DOHH2 (cell line): ENCODE results near the gene TMEM203.

Experiments
- H3F3A ChIP-seq: fragments of 200-600 bp; sonication (generic), shearing (Covaris generic); 2 replicates; pipeline ENCODE4 v1.6.0; 2016; ENCODE audit warnings: antibody characterized with exemption, mild to moderate bottlenecking; ENCODE audit not compliant: control insufficient read depth, insufficient read depth
- H3K27ac ChIP-seq: fragments of 200-600 bp; sonication (generic); 2 replicates; pipeline ENCODE4 v1.5.1; 2014; ENCODE audit warnings: low read depth, mild to moderate bottlenecking, low read length, moderate library complexity
- H3K27me3 ChIP-seq: fragments of 200-600 bp; sonication (generic); 2 replicates; pipeline ENCODE4 v1.6.1; 2014; ENCODE audit warnings: mild to moderate bottlenecking, low read length, mixed read lengths; ENCODE audit not compliant: control insufficient read depth
- H3K36me3 ChIP-seq: fragments of 200-600 bp; sonication (generic); 2 replicates; pipeline ENCODE4 v1.6.1; 2014; ENCODE audit warnings: mild to moderate bottlenecking, low read length, moderate library complexity, mixed read lengths; ENCODE audit not compliant: control insufficient read depth
- H3K4me1 ChIP-seq: fragments of 200-600 bp; sonication (generic); 2 replicates; pipeline ENCODE4 v1.6.1; 2014; ENCODE audit warnings: mild to moderate bottlenecking, low read length, mixed read lengths; ENCODE audit not compliant: control insufficient read depth
- H3K4me2 ChIP-seq: fragments of 200-600 bp; sonication (generic); 2 replicates; pipeline ENCODE4 v1.6.0; 2014; ENCODE audit warnings: mild to moderate bottlenecking, low read length, moderate library complexity
- H3K4me3 ChIP-seq: fragments of 200-600 bp; sonication (generic); 2 replicates; pipeline ENCODE4 v1.5.1; 2014; ENCODE audit warnings: mild to moderate bottlenecking, low read length, mixed read lengths
- H3K79me2 ChIP-seq: fragments of 200-600 bp; sonication (generic); 2 replicates; pipeline ENCODE4 v1.6.1; 2014; ENCODE audit warnings: mild to moderate bottlenecking, low read length, mixed read lengths; ENCODE audit not compliant: control insufficient read depth
- H3K9me2 ChIP-seq: fragments of 200-600 bp; sonication (generic); replicated peaks from 2 replicates; pipeline ENCODE4 v1.6.1; 2014; ENCODE audit warnings: mild to moderate bottlenecking, low read length, mixed read lengths; ENCODE audit not compliant: control insufficient read depth
- H3K9me3 ChIP-seq: fragments of 200-600 bp; sonication (generic); 2 replicates; pipeline ENCODE4 v1.6.1; 2014; ENCODE audit warnings: antibody characterized with exemption, low read length, mixed read lengths; ENCODE audit not compliant: control insufficient read depth, insufficient read depth
- H4K20me1 ChIP-seq: fragments of 200-600 bp; sonication (generic); 2 replicates; pipeline ENCODE4 v1.6.0; 2014; ENCODE audit warnings: low read depth, mild to moderate bottlenecking, antibody characterized with exemption, low read length, moderate library complexity; ENCODE audit not compliant: control insufficient read depth, insufficient read depth
- EZH2phosphoT487 ChIP-seq: fragments of 200-600 bp; sonication (generic); IDR thresholded peaks from 2 replicates; pipeline ENCODE4 v1.6.1; 2017; ENCODE audit warnings: borderline replicate concordance, mild to moderate bottlenecking, antibody characterized with exemption, low read length, moderate library complexity, mixed read lengths
- TF ChIP-seq, protein P1 (sequence below): fragments of 200-600 bp; sonication (generic); IDR thresholded peaks from one replicate; pipeline ENCODE4 v1.5.1; 2014; ENCODE audit warnings: antibody characterized with exemption, mild to moderate bottlenecking, low read depth, low read length; ENCODE audit not compliant: poor library complexity, severe bottlenecking

TMEM203 gene

DNA sequence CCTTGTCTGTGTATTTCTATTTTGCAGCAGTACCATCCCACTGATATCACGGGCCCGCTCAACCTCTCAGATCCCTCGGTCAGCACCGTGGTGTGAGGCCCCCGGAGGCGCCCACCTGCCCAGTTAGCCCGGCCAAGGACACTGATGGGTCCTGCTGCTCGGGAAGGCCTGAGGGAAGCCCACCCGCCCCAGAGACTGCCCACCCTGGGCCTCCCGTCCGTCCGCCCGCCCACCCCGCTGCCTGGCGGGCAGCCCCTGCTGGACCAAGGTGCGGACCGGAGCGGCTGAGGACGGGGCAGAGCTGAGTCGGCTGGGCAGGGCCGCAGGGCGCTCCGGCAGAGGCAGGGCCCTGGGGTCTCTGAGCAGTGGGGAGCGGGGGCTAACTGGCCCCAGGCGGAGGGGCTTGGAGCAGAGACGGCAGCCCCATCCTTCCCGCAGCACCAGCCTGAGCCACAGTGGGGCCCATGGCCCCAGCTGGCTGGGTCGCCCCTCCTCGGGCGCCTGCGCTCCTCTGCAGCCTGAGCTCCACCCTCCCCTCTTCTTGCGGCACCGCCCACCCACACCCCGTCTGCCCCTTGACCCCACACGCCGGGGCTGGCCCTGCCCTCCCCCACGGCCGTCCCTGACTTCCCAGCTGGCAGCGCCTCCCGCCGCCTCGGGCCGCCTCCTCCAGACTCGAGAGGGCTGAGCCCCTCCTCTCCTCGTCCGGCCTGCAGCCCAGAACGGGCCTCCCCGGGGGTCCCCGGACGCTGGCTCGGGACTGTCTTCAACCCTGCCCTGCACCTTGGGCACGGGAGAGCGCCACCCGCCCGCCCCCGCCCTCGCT, 37.5 kb downstream of the TMEM203 start:
- Histone ChIP-seq H4K20me1 (no peaks in the 10 kb centered on the region), H3K79me2 (no peaks in the 10 kb centered on the region), H3K4me3 (no peak overlapping the region), H3K4me2 (no peak overlapping the region), H3K36me3 (no peaks in the 10 kb centered on the region), H3K9me3 (no peaks in the 10 kb centered on the region), H3K27me3 (peaks cover 45% of the 10 kb centered on the region), H3K27ac (no peak overlapping the region), H3K4me1 (peaks cover 11% of the 10 kb centered on the region), H3K9me2 (no peaks in the 10 kb centered on the region), H3F3A (no peaks in the 10 kb centered on the region)
- TF ChIP-seq EZH2phosphoT487, result no peak
- TF ChIP-seq, protein P1, sequence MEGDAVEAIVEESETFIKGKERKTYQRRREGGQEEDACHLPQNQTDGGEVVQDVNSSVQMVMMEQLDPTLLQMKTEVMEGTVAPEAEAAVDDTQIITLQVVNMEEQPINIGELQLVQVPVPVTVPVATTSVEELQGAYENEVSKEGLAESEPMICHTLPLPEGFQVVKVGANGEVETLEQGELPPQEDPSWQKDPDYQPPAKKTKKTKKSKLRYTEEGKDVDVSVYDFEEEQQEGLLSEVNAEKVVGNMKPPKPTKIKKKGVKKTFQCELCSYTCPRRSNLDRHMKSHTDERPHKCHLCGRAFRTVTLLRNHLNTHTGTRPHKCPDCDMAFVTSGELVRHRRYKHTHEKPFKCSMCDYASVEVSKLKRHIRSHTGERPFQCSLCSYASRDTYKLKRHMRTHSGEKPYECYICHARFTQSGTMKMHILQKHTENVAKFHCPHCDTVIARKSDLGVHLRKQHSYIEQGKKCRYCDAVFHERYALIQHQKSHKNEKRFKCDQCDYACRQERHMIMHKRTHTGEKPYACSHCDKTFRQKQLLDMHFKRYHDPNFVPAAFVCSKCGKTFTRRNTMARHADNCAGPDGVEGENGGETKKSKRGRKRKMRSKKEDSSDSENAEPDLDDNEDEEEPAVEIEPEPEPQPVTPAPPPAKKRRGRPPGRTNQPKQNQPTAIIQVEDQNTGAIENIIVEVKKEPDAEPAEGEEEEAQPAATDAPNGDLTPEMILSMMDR, result no peak

DNA sequence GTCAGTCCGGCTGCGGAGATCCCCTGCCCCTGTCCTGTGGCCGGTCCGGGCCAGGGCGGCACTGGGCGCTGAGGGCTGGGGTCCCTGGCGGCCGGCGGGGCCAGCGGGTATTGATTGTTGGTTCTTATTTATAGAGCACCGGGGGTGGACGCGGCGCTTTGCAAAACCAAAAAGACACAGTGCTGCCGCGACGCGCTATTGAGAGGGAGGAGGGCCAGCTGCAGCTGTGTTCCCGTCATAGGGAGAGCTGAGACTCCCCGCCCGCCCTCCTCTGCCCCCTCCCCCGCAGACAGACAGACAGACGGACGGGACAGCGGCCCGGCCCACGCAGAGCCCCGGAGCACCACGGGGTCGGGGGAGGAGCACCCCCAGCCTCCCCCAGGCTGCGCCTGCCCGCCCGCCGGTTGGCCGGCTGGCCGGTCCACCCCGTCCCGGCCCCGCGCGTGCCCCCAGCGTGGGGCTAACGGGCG, 38.1 kb downstream of the TMEM203 start:
- Histone ChIP-seq H3K4me3 (no peak overlapping the region), H3K9me2 (no peaks in the 10 kb centered on the region), H3K9me3 (no peaks in the 10 kb centered on the region), H3K4me2 (no peak overlapping the region), H3K4me1 (peaks cover 11% of the 10 kb centered on the region), H3K27ac (no peak overlapping the region), H3K79me2 (no peaks in the 10 kb centered on the region), H3K36me3 (no peaks in the 10 kb centered on the region), H3K27me3 (peaks cover 49% of the 10 kb centered on the region), H4K20me1 (no peaks in the 10 kb centered on the region), H3F3A (no peaks in the 10 kb centered on the region)
- TF ChIP-seq EZH2phosphoT487, result no peak
- TF ChIP-seq, protein P1, result no peak

DNA sequence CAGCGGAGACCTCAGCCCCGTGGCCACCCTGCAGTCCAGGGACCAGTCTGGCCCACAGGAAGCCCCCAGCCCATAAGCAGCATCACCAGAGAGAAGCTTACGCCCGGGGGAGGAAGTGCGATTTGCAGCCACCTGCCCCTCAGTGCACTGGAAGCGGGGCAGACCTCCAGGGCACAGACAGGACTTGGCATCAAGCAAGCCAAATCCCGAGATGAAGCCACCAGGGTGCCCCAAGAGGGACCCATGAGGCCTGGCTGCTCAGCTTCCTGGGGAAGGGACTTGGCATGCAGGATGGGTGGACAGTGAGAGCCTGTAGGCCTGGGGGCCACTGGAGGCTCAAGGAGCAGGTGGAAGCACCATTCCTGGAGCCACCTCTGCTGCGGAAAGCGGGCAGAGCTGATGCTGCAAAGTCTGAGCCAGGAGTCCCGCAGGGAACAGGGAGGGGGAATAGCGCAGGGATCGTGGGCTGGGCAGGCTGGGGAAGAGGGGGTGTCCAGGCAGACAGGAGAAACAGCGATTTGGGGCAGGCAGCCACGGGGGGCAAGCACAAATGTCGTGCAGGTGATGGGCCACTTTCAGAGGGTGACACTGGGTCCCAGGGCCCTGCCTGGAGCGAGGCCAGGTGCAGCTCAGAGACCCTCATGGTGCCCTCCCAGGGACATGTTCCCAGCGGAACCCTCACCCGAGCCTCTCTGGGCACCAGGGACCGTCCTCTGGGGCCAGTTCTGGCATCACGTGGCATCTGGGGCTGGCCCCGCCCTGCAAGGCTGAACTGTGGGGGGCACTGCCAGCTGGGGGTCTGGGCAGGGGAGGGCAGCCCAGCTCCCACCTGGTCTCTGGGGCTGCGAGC, 38.8 kb downstream of the TMEM203 start:
- Histone ChIP-seq H3K27ac (no peak overlapping the region), H3F3A (no peaks in the 10 kb centered on the region), H3K4me3 (no peak overlapping the region), H3K9me3 (no peaks in the 10 kb centered on the region), H3K4me1 (peaks cover 11% of the 10 kb centered on the region), H3K79me2 (no peaks in the 10 kb centered on the region), H3K36me3 (no peaks in the 10 kb centered on the region), H3K27me3 (peaks cover 49% of the 10 kb centered on the region), H3K9me2 (no peaks in the 10 kb centered on the region), H3K4me2 (no peak overlapping the region), H4K20me1 (no peaks in the 10 kb centered on the region)
- TF ChIP-seq, protein P1, result no peak
